Rectal smooth muscle tissue (tissue), 1 donor: ENCODE data around the gene AMN1.
"Not testable (repeated sequence)": the region's sequence is repeated elsewhere in the genome, so short reads cannot be mapped to it uniquely, and the experiment has no call there.

Experiments
- H3K27ac ChIP-seq: one replicate; pipeline ENCODE4 v1.7.0; 2013; ENCODE audit warnings: low read depth, low read length, inconsistent platforms
- H3K27me3 ChIP-seq: one replicate; pipeline ENCODE4 v1.7.0; 2013; ENCODE audit warnings: low read length; ENCODE audit not compliant: control insufficient read depth, insufficient read depth
- H3K36me3 ChIP-seq: one replicate; pipeline ENCODE4 v1.7.0; 2013; ENCODE audit warnings: low read length; ENCODE audit not compliant: control insufficient read depth, insufficient read depth
- H3K4me1 ChIP-seq: one replicate; pipeline ENCODE4 v1.7.0; 2013; ENCODE audit warnings: low read length; ENCODE audit not compliant: control insufficient read depth, insufficient read depth
- H3K4me3 ChIP-seq: one replicate; pipeline ENCODE4 v1.7.0; 2013; ENCODE audit warnings: low read length
- H3K9ac ChIP-seq: one replicate; pipeline ENCODE4 v1.7.0; 2013; ENCODE audit warnings: low read length

The AMN1 gene

DNA sequence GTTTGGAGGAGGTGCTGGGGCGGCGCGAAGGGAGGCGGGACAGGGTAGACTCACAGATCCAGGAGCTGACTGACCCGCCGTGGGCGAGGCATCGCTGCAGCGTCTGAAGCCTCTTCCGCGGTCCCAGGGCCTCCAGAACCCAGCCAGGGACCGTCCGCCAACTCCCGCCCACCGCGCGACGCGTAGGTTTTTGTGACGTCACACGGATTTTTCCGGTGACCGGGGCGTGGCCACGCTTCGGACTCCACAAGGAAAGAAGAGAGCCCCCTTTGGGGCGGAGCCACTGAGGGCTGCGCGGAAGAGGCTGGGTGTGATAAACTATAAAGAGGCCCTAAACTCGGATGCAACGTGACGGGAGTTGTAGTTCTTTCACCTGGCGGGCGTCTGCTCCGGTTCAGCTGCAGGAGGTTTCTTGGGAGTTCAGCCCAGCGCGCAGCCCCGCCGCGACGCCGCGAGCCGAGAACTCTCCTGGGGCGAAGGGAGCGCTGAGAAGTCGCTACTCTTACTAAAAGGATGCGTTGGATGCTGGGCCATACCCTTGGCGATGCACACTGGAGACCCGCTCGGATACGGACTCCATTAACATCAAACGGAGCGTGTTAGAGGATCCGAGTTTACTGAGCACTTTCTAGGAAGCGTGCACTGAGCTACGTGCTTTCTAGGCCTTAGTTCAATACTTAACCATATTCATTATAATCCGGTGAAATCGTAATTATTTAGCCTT lies at the start of gene AMN1:
TSS of gene AMN1 (minus strand) at position 105 of the 724 bp plus-strand sequence. CDS start at position 92, 13 bp downstream.
- Histone ChIP-seq H3K27me3 (no peaks in the 10 kb centered on the region), H3K4me3 (peak within 1 kb of the TSS; percentile 80), H3K4me1 (peaks cover 10% of the 10 kb centered on the region), H3K36me3 (no peaks in the 10 kb centered on the region), H3K27ac (peak within 1 kb of the TSS; percentile 98), H3K9ac (peak within 1 kb of the TSS; percentile 86)

DNA sequence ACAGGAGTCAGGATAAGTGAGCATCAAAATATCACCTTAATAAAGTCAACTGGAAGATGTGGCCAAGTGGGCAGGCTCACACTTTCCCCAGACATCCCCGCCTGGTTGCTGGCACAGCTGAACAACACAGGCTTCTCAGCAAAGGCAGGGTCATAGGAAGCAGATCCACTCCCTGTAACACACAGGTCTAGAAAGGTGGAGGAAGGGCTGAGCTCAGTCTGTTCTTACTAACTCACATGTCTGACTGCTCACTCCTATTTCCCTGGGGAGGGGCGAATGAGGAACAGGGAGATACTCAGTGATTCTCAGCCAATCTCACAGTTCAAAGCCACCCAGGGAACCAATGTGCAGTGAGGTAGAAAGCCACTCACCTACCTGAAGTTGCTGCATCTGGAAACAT lies 45.0 kb upstream of the AMN1 start:
- Histone ChIP-seq H3K4me1 (no peaks in the 10 kb centered on the region), H3K9ac (no peak overlapping the region), H3K36me3 (no peaks in the 10 kb centered on the region), H3K27ac (no peak overlapping the region), H3K4me3 (no peak overlapping the region), H3K27me3 (no peaks in the 10 kb centered on the region)

DNA sequence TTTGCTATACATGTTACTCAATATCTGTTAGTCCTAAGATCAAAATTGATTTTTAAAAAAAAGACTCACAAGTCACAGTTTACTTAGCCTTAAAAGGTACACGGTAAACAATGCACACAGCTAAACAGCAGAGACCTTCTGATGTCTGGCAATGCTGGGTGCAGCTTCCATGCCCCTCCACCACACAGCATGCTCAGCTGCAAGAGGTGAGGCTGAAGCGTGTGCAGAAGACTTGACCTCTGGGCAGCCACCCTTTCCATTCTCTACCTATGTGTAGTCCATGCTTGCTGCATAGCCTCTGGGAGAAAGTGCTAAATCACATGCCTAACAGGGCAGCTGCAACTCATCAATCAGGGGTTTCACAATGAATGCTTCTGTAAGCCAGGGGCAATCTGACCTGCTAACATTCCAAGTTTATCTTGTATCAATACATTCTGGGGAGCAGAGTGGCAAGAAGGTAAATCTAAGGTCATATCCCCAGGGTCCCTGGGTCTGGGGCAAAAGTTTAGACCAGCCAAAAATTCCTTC lies 44.5 kb upstream of the AMN1 start:
- Histone ChIP-seq H3K4me3 (no peak overlapping the region), H3K27ac (no peak overlapping the region), H3K27me3 (no peaks in the 10 kb centered on the region), H3K9ac (no peak overlapping the region), H3K4me1 (no peaks in the 10 kb centered on the region), H3K36me3 (no peaks in the 10 kb centered on the region)

DNA sequence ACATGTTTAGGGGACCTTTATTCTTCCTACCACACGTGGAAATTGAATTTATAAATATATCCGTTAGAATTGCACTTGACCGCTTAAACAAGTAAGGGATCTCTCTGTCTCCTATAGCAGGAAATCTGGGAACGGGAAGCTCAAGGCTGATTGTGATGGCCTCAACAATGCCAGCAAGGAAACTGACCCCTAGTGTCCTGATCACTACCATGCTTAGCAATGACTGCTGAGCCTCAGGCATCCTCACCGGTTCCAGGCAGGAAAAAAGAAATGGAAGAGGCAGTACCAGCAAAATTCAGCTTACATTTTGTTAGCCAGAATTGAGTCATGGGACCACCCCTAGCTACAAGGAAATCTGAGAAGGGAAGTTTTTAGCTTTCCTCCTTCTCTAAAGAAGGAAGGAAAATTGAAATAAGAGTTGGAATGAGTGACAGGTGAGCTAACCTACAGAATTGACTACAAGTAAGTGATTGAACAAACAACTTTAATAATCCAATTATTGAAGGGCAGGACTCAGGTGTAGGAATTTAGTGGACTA lies 43.9 kb upstream of the AMN1 start:
- no peak overlapping the region for H3K9ac ChIP-seq
- H3K4me1 ChIP-seq = no peaks in the 10 kb centered on the region
- H3K27ac ChIP-seq = no peak overlapping the region
- no peaks in the 10 kb centered on the region for H3K36me3 ChIP-seq
- no peaks in the 10 kb centered on the region for H3K27me3 ChIP-seq
- no peak overlapping the region for H3K4me3 ChIP-seq

DNA sequence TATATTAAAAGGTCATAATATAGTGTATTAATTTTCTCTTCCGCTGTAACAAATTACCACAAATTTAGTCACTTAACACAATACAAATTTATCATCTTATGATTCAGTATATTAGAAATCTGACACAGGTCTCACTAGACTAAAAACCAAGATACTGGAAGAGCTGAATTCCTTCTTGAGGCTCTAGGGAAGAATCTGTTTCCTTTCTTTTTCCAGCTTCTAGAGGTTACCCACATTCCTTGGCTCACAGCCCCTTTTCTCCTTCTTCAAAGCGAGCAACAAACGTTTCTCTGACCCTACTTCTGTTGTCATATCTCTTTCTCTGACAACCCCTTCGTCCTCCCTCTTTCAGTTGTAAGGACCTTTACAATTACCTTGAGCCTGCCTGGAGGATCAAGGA lies 43.4 kb upstream of the AMN1 start:
- no peak overlapping the region for H3K27ac ChIP-seq
- no peaks in the 10 kb centered on the region for H3K36me3 ChIP-seq
- no peak overlapping the region for H3K9ac ChIP-seq
- H3K4me1 ChIP-seq = no peaks in the 10 kb centered on the region
- no peak overlapping the region for H3K4me3 ChIP-seq
- H3K27me3 ChIP-seq = no peaks in the 10 kb centered on the region

DNA sequence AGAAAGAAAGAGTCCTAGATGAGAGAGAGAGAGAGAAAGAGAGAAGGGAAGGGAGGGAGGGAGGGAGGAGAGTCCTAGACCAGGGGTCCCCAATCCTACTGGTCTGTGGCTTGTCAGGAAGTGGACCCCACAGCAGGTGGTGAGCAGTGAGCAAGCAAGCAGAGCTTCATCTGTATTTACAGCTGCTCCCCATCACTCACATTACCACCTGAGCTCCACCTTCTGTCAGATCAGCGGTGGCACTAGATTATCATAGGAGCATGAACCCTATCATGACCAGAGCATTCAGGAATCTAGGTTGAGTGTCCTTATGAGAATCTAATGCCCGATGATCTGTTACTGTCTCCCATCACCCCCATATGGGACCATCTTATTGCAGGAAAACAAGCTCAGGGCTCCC lies 39.2 kb upstream of the AMN1 start:
- no peak overlapping the region for H3K4me3 ChIP-seq
- H3K9ac ChIP-seq = no peak overlapping the region
- no peaks in the 10 kb centered on the region for H3K4me1 ChIP-seq
- H3K27ac ChIP-seq = no peak overlapping the region
- H3K36me3 ChIP-seq = no peaks in the 10 kb centered on the region
- no peaks in the 10 kb centered on the region for H3K27me3 ChIP-seq

DNA sequence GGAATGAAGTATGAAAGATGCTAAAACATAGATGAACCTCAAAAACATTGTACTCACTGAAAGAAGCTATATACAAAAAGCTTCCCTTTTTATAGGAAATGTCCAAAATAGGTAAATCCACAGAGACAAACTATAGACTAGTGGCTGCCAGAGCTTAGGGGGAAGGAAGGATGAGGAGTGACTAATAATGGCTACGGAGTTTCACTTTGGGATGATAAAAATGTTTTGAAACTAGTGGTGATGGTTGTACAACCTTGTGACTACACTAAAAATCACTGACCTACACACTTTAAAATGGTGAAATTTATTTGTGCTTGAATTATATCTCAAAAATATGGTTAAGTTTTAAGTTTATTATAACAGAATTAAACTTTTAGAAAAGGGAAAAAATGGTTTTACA lies 37.1 kb upstream of the AMN1 start:
- Histone ChIP-seq H3K4me1 (no peaks in the 10 kb centered on the region), H3K9ac (no peak overlapping the region), H3K27ac (no peak overlapping the region), H3K27me3 (no peaks in the 10 kb centered on the region), H3K36me3 (no peaks in the 10 kb centered on the region), H3K4me3 (no peak overlapping the region)

DNA sequence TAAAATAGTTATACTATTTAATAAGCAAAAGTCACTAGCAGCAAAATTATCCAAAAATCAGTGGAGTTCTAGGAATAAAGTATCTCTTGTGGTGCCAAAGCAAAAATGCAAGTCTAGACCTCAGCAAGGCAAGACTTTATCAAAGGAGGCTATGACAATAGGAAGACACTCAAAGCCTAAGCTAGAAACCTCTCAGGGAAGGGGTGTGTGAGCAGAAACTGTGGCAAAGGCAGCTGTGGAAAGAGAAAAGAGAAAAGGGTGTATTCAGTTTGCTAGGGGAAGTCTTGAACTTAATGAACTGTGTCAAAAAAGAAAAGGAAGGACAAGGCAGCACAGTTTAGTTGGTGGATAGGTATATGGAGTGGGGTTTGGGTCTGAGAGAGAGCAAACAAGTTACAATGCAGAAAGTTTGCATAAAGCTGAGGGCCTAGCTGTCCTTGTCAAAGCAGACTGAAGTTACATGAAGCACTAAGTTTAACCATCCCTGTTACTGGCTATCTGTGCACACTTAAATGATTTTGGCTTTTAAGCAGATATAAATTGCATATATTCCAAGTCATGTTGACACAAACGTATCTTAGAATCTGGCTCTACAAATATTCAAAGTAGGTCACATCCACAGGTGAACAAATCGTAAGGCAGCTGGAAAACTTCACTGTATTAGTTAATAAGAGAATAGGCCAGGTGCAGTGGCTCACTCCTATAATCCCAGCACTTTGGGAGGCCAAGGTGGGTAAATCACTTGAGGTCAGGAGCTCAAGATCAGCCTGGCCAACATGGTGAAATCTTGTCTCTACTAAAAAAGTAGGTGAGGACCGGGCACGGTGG lies 31.0 kb upstream of the AMN1 start:
- H3K4me1 ChIP-seq = no peaks in the 10 kb centered on the region
- H3K9ac ChIP-seq = no peak overlapping the region
- no peaks in the 10 kb centered on the region for H3K27me3 ChIP-seq
- H3K4me3 ChIP-seq = no peak overlapping the region
- no peaks in the 10 kb centered on the region for H3K36me3 ChIP-seq
- H3K27ac ChIP-seq = no peak overlapping the region

DNA sequence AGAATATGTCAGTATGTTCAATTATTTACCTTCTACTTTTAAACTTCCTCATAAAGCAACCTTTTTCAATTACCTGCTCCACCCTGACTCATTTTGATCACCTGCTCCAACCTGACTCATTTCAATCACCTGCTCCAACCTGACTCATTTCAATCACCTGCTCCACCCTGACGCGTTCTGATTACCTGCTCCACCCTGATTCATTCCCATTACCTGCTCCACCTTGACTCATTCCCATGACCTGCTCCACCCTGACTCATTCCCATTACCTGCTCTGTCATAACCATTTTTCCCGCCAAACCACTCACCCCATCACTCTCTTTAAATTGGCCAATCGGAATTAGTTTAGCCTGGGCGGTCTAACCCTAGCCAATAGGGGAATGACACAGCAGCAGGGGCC lies 29.5 kb upstream of the AMN1 start:
- H3K9ac ChIP-seq, H3K4me1 ChIP-seq, H3K36me3 ChIP-seq, H3K27me3 ChIP-seq, H3K4me3 ChIP-seq, H3K27ac ChIP-seq: not testable (repeated sequence)

DNA sequence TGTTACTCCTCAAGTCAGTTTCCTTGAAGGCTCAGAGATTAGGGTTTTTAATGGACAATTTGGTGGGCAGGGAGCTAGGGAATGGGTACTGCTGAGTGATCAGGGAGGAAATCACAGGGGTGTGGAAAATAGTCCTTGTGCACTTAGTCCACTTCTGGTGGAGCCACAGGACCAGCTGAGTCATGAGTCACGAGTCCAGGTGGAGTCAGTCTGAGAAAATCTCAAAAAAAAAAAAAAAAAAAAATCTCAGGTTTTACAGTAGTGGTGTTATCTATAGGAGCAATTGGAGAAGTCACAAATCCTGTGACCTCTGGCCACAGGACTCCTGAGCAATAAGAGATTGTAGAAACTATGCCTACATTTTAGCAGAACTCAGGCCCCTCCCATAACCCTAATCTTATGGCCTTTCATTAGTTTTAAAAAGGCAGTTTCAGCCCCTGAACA lies 28.2 kb upstream of the AMN1 start:
- Histone ChIP-seq H3K27me3 (no peaks in the 10 kb centered on the region), H3K4me1 (no peaks in the 10 kb centered on the region), H3K9ac (no peak overlapping the region), H3K4me3 (no peak overlapping the region), H3K36me3 (no peaks in the 10 kb centered on the region), H3K27ac (no peak overlapping the region)

DNA sequence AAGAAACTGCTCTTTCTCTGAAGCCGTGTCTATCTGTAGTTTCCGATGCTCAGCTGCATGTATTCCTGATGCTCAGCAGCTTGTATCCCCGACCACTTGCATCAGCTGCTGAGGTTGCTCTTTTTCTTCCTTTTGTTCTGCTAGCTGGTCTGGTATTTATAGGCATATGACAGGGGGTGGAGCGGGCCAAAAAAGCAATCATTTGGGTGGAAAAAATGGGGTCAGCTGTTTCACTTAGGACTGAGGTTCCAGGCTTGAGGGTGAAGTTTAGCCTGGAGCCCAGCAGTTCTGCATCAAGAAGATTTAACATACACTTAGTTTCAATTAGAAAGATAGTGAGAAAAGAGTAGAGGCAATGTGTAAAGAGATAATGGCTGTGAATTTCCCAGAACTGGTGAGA lies 23.6 kb upstream of the AMN1 start:
- Histone ChIP-seq H3K4me3 (no peak overlapping the region), H3K27me3 (no peaks in the 10 kb centered on the region), H3K9ac (no peak overlapping the region), H3K36me3 (no peaks in the 10 kb centered on the region), H3K4me1 (no peaks in the 10 kb centered on the region), H3K27ac (no peak overlapping the region)

DNA sequence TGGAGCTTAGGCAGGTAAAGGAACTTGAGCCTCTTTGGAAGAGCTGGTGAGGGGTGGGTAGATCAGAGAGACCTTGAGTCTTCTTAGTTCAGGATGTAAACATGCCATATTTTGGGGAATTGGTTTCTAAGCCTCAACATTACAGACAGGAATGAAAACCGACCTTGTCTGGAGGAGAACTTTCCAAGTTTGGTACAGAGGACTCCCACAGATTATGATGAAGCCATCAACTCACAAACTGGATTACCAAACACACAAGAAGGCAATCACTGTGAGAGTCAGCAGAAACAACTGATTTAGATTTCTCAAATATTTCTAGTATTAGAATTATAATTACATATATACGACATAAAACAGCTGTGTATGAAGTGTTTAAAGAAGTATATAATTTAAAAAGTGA lies 22.3 kb upstream of the AMN1 start:
- Histone ChIP-seq H3K9ac (no peak overlapping the region), H3K4me3 (no peak overlapping the region), H3K36me3 (no peaks in the 10 kb centered on the region), H3K27me3 (no peaks in the 10 kb centered on the region), H3K27ac (no peak overlapping the region), H3K4me1 (no peaks in the 10 kb centered on the region)
